CD4-positive, alpha-beta T cell treated with Interleukin-15 for 1 hour (primary cell): ENCODE results near the gene ANKS1B.
"Not testable (repeated sequence)": the region's sequence is repeated elsewhere in the genome, so short reads cannot be mapped to it uniquely, and the experiment has no call there.

Experiments used
- DNase-seq: peaks from one replicate; pipeline ENCODE4 v3.0.0-alpha.2; 2020

The ANKS1B gene

DNA sequence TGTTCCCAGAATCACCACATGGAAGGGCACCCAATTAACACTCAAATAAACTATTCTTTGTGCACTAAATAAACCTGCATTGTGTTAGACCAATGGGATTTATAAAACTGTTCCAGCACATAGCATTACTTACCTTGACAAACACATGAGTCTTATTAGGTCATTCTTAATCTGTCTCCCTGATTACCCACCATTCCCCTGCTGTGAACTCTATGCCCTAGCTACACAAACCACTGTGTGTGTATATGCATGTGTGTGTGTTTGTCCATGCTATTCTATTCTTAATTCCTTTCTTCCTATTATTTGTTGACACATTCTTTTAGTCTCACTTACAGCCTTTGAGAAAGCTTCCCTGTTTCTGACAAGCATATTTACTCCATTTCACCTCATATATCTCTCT is 640.8 kb downstream of the ANKS1B start:
- no peak for DNase-seq

DNA sequence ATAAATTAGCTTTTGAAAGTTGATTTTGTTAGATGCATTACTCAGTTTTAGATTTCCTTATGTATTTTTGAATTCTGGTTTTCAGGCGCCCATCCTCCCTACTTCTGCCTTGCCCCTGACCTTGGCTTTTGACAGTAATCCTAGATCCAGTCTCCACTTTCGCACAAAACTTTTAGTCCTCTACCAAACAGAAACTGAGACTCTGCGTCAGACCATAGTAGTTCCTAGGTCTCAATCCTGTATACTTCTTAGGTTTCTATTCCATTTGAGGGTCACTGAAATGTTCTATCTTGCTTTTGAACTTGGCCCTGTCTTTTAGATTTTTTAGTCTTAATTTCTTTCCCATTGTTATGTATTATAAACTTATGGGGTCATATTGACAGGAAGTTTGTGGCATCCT is 645.1 kb downstream of the ANKS1B start:
- no peak for DNase-seq

DNA sequence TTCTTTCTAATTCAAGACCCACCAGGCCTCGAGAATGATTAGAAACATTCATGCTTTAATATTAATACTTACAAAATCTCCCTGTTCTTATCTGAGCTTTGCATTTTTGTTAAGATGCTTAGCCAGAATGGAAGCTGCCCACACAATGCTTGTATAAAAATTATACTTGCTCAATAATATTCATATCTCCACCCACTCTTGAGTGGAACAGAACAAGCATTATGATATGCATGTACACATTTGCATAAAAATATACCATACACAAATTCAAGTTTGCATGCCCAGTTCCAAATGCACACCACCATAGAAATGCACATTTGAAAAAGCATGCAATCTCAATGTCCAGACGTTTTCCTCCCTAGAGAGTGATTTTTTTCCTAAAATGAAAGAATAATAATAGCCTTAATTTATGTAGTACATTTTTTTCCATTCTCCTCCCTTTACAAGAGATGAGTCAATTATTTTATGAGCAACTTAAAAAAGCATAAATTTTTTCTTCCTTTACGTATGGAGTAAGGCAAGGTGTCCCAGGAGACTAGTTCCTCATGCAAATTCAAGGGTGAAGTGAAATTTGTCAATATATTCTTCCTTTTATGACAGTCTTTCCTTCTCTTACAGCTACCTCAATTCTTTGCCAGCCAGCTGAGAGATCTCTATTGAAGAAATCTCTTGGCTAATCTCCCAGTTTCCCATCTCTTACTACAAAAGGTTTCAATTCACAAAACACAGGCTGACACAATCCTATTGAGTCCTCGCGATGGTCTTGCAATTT is 650.3 kb downstream of the ANKS1B start:
- no peak for DNase-seq

DNA sequence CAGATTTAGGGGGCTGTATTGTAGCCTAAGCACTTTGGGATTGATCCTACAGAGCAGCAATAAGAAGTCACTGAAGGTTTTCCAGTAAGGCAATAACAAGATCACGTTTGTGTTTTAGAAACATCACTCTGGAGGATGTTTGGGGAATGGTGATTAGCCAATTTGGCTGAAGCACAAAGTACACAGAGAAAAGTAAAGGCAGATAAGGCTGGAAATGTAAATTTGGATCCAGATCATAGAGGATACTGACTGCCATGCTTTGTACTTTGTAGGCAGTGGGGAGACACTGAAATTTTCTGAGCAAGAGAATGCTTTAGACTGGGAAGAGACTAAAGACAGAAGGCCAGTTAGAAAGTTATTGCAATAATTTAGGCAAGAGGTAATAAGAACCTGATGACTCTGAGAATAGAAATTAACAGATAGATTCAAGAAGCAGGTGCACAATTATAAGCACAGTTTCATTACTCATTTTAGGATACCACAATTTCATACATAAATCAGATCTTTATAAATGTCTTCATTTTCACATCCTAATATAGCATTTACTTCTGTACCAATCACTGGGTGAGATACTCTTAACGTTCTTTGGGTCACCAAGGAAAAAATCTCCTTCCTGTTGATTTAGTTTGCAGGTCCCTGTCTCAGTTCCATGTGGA is 651.7 kb downstream of the ANKS1B start:
- no peak for DNase-seq

DNA sequence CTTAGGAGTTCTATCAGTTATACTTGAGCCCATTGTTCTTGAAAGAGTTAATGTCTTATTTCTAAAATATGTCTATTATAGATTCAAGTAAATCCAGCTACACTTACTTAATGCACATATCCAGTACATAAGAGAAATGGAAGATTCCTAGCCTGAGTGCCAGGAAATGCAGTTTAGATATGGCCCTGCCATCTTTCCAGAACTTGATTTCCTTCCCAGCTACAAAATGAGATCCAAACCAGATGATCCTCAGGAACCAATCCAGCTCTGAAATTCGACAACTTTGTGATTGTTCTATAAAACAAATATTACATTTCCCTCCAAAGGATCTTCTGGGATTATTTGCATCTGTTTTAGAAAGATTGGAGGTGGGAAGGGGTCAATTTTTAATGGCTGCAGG is 654.5 kb downstream of the ANKS1B start:
- no peak for DNase-seq

DNA sequence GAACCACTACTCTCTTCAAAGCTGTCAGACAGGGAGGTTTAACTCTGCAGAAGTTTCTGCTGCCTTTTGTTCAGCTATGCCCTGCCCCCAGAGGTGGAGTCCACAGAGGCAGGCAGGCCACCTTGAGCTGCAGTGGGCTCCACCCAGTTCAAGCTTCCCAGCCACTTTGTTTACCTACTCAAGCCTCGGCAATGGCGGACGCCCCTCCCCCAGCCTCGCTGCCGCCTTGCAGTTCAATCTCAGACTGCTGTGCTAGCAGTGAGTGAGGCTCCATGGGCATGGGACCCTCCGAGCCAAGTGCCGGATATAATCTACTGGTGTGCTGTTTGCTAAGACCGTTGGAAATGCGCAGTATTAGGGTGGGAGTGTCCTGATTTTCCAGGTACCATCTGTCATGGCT is 663.5 kb downstream of the ANKS1B start:
- not testable (repeated sequence) for DNase-seq

DNA sequence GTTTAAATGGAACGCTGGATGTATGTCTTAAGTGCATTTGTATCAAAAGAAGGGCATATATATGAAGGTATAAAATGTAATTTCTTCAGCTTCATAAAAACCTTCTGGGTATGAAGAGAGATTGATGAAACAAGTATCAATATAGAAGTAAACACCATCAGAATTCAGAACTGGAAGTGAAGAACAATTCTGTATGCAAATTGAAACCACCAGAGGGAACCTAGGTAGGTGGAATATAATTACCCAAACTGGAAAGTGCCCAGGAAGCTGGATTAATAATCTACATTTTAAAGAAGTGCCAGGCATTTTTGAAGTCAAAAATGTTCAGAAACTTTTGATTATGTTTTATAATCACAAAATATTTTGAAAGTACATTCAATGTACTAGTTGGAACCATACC is 673.4 kb downstream of the ANKS1B start:
- no peak for DNase-seq

DNA sequence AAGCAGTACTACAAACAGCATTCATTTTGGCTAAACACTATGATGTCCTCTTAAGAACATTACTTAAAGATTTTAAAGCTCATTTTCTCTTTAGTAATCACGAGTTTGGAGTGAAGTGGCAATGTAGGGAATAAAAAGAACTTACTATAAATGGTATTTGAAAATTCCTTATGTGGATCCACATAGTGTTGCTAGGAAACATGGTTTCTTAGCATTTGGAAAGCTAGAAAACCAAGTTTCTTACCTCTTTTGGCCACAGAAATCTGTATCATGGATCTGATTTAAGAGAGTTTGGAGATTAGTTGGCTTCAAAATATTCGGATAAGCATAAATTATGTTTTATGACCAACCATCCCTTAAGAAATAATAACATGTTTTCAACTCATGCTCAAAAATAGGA is 674.9 kb downstream of the ANKS1B start:
- no peak for DNase-seq

DNA sequence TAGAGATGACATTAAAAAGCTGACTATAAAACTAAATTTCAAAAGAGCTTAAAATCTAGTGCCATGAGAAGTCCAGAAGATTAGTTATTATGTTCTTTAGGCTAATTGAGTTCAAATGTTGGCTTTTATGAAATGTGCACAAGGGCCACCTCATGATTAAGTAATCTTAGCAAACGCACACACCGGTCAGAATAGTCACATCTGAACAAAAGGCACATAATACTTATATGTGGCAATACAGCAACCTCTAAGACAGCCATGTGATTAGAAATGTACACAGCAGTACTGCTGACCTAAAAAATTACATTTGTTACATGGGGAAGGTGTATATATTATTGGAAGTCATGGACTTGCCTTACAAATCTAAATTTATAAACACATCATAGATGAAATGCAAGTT is 681.9 kb downstream of the ANKS1B start:
- no peak for DNase-seq

DNA sequence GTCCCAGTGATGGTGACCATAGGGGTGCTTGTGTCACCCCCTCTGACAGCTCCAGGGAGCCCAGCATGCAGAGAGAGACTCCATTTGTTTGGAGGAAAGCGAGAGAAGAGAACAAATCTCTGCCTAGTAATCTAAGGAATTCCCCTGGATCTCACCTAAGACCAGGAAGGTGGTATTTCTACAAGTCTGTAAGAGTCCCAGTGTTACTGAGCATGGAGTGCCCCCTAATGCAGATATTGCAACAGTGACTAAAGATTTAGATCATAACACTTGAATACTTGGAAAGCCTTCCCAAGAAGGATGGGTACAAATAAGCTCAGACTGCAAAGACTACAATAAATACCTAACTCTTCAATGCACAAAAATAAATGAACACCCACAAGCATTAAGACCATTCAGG is 697.6 kb downstream of the ANKS1B start:
- DNase-seq: no peak

DNA sequence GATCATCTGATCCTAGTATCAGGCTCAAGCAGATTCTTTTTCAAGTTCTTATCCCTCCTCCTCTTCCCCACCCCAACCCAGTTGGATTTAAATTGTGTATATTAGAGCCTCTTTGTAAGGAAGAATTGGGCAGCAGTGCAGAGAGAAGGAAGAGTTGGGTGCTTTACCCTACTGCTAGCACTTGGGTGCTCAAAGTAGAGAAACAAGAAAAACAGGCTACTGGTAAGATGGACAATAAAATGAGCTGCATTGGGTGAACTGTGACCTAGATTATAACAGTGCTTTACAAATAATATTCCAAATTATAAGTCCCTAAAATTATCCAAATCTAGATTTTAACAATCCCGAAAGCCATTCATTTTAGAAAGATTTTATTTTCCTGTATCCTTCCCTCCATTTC is 700.6 kb downstream of the ANKS1B start:
- no peak for DNase-seq

DNA sequence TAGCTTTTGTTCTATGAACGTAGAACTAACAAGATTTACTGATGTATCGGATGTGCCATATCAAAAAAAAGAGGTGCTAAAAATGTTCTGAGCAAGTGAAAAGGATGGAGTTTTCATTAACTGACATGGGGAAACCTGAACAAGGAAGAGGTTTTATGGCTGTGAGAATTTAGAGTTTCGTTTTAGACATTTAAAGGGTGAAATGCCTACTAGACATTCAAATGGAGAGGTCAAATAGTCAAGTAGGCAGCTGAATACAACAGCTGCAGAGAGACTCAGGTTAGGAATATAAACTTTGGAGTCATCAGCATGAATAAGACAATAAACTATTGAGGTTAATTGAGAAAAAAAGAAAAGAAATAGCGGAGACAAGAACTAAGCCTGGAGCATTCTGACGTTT is 702.1 kb downstream of the ANKS1B start:
- DNase-seq: no peak

DNA sequence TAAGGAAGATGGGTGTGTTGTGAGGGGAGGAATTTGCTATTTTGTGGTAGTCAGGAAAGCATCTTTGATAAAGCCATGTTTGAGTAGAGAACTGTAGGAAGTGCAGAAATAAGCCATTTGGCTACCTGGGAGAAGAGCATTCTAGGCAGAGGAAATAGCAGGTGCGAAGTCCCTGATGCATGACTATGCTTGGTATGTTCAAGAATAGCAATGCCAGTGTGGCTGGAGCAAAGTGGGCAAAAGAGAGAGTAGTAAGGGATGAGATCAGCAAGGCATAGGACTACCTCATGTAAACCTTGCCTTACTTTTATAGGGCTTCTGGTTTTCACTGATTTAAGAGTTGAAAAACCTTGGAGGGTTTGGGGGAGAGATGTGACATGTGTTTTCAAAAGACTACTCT is 702.6 kb downstream of the ANKS1B start:
- no peak for DNase-seq

DNA sequence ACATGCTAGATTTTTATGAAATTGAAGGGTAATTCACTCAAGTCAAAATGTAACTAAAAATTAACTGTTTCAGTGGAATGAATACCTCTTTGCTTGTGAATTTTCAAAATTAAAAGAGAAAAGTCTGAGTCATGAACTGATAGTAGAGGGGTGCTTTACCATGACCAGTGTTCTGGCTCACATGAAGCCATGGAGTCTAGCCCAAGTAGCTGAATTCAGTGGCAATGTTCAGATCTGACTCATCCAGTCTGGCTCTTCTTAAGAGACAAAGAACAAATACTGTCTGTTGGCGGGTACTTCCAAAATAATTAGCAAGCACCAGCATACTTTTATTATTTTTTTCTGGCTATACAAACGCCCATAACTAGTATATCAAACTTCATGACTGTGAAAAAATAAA is 703.5 kb downstream of the ANKS1B start:
- no peak for DNase-seq

DNA sequence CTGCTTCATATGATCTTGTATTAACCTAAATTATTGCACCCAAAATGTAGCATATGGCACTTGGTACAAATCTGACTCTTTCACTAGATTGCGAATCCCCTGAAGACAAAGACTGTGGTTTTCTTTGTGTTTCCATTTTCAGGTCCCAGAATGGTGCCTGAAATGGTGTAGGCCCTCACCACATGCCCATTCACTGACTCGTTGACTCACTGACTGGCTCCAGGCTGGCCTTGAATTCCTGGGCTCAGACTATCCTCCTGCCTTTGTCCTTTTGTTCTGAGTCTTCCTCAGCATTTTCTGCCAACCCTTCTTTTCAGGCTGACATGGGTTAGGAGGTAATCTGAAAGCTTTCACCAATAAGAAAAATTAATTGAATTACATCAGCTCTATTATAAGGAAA is 705.8 kb downstream of the ANKS1B start:
- no peak for DNase-seq

DNA sequence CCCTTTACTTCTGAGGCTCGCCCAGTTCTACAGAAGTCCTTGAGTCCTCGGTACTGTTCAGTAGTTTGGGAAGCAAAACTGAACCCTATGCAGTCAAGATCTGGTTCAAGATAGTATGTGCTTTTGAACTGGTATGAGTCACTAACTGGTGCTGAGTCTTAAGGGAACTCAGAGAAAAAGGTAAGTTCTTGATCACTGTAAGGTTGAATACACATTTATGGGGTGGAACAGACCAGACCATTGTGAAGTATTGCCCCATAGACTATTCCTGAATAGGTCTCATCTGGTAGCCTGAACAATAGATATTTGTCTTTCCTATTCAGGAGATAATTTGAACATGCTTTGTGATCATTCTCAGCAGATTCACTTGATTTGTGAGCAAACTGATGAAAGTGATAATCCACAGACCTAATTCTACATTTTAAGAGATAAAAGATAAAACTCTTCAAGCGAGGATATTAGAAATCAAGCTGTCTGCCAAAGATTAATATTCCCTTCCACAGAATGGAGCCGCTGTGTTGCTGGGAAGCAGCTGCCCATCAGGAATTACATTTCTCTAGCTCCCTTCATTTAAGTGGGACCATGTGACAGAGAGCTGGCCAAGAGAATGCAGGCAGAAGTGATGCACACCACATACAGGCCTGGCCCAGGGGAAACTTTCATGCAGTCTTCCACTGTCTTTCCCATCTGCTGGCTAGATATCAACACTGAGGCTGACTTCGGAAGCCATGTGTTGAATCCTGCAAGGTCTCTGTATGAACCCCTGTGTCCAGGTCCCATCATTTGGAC is 707.0 kb downstream of the ANKS1B start:
- DNase-seq: no peak

DNA sequence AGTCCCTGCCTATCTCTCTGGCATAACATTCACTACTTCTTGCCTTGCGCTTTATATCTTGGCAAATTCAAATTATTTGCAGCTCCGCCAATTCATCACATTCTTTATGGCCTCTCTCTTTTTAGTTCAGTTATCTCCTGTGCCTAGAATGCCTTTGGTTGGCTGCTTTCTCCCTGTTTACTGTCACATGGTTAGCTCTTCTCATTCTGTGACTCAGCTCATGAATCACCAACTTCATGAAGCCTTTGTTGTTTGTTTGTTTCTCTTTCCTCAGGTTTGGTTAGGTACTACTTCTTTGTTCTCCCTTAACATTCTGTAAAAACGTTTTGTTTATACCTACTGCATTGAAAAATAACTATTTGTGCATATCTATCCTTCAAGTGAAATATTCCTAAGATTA is 713.7 kb downstream of the ANKS1B start:
- no peak for DNase-seq

DNA sequence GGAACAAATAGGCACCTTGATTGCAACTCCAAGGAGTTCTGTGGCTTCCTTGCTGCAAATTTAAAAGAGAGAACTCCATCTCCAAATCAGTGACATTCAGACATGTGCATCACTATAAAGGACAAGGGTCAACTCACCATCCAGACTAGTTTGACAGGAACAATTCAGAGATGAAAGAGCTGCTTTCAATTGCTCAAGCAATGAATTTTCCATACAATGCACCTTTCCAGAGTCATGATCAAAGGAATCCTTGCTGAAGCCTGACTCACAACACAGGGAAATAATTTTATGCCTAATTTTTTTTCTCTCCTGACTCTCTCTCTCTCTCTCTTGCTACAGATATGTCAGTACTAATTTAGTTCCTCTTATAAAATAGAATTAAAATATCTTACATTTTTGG is 717.7 kb downstream of the ANKS1B start:
- DNase-seq: no peak

DNA sequence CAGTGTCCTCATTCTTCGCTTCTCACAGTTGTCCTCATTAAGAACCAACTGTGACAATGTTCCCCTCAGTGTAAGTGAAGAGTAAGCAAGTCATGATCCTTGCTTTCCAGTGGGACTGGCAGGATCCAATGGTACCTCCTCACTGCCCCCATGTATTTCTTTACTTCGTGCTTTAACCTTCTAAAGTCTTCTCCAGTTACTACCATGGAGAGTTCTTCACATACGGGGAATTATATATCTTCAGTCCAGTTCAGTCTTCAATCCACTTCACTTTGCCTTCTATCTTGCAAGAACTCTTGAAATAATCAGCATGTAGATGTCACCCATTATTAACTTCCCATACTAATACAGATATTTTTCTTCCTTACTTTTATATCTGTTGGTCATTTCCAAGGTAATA is 719.1 kb downstream of the ANKS1B start:
- no peak for DNase-seq

DNA sequence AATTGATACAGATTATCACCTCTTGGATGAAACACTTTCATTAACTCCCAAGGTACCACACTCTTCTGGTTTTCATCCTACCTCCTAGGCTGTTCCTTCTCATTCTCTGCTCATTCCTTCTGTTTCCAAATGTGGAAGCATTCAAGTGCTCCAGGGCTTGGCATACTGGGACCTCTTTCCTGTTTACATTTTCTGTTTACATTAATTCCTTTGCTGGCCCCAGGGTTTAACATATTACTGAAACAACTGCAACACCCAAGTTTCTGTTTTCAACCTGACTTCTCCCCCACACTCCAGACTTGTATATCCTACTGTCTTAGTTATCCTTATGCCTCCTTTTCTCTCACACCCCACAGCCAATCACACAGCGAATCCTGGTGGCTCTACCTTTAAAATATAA is 723.5 kb downstream of the ANKS1B start:
- no peak for DNase-seq

DNA sequence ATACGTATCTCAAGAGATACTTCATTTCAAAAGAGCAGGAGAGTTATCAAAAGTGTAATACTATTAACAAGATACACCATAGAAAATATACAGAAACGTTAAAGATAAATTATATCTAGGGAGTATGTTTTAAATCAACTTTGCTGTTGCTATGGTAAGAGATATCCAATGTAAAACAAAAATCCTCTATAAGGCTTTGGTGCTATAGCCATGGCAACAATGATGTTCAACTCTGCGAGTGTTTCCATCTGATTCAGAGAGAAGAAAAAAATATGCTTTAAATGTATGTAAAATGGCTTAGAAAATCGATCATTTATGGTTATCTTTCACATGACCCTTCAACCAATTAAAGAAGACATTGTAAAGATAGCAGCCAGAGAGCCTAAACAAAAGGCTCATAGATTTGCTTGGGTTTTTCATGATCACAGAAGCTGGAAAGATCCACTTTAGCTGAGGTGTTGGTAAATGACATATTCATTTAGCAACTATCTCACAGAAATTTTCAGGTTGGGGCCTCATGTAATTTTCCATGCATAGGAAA is 724.2 kb downstream of the ANKS1B start:
- DNase-seq: no peak

DNA sequence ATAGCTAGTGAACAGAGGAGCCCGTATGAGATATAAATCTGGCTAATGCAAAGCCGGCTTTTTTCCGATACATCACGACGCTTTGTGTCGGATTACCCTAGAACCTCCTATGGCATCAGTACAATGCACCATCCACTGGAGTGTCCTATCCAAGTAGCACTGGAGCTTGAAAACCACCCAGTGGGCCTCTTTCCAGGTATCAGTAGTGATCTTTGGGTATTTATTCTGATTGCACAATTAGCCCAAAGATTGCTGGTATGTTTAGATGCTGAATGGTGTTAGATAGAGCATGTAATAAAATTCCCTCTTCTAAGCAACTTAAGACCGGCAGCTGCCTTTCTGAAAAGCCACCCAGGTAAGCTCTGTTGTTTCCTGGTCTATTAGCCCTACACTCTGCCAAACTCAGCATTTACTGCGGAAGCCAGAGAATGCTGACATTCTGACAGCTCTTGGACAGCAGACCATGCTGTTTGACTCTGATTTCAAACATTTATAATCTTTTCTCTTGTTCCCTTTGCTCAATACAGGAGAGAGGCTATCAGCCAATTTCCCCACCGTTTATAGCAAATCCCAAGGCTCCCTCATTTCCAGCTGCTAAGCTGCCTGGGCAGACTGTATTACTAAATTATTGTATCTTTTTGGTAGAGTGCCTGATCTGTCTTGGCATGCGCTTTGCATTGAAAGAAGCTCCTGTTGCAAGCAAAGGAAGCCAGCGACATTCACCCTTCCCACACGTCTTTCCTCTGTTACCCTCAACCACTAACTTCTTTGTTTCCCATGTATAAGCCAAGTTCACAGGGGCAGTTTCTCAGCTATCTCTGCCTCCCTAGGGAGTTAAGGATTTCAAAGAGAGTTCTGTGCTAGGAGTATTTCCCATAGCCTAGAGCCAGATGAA is 725.4 kb downstream of the ANKS1B start:
- no peak for DNase-seq

DNA sequence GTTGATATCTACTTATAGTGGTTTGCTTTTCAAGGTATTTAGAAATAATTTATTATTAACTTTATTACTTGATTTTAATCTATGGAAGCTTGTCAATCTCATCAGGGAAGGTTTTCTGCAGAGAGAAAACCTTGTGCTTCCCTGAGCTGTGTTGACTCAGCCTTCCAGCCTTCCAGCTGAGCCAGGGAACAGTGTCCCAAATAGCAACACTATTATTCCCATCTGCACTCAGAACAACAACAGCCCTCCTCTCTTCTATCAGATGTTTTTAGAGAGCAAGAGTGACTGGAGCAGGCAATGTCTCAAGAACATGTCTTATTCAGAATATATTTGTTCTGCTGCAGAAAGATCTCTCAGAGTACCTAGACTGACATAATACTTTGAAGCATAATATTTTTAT is 727.1 kb downstream of the ANKS1B start:
- no peak for DNase-seq
